T follicular helper cell (primary cell): ENCODE data around the gene GBE1.
"Not testable (repeated sequence)": the region's sequence is repeated elsewhere in the genome, so short reads cannot be mapped to it uniquely, and the experiment has no call there.

Experiments used
- DNase-seq: peaks from one replicate; pipeline ENCODE4 v3.0.0-alpha.2; 2020; ENCODE audit warnings: low read depth

The GBE1 gene

GRCh38 chr3:81531263-81531662 lies 230.2 kb downstream of the GBE1 start:
- no peak for DNase-seq

GRCh38 chr3:81530180-81530939 lies 231.1 kb downstream of the GBE1 start:
- DNase-seq, result no peak

DNA sequence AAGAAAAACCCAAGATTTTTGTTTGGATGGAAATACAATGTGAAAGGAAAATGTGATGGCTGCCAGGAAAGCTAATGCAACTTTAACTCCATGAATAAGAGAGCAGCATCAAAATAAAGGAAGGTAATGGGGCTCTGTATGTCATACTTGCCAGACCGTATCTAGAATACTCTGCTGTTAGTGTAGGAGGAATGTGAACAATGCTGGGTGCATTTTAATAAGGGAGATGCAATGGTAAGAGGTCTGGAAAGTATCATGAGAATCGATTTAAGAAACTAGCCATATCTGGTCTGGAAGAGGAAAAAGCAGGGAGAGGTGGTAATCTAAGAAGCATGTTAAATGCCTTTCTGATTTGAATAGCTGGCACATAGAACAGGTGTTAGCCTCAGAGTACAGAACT lies 239.6 kb downstream of the GBE1 start:
- DNase-seq, result no peak

DNA sequence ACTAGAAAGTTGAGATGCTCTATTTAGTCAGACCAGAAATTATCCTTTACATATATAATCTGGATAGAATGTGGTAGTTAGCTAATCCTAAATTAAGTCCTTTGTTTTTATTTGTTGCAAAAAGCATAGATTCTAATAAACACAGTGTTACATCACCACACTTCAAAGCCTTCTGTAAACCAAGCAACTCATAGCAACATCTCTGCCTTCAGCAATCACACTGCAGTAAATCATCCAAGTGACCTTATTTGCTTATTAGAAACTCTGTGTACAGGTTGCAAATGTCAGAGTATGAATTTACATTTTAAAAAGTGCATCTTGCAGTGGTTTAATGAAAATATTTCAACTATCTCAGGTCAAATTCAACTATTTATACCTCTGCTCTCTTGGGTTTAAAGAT lies 242.5 kb downstream of the GBE1 start:
- DNase-seq, result no peak

DNA sequence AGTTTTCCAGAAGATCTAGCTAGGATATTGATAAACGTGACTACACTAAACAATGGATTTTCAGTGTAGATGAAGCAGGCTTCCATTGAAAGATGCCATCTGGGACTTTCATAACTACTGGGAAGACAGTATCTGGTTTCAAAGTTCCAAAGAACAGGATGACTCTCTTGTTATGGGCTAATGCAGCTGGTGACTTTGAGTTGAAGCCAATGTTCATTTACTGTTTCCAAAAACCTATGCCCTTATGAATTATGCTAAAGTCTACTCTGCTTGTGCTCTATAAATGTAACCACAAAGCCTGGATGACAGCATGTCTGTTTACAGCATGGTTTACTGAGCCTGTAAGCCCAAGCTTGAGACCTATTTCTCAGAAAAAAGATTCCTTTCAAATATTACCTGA lies 245.4 kb downstream of the GBE1 start:
- no peak for DNase-seq

DNA sequence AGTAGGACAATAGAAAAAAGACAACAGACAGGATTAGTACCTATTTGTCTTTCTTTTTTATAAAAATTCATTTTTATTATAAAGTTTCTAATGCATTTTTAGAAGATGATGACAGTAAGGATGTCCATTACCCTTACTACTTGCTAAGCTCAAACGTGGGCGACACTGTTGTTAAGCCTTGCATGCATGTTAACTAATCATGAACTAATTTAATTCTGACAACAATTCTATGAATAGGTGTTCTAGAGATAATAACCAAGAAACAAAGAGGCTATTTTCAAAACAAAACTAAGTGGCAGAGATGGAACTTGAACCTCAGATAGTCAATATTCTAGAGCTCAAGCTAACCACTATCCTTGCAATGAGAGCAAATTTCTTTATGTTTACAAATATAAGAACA lies 247.9 kb downstream of the GBE1 start:
- DNase-seq, result no peak

DNA sequence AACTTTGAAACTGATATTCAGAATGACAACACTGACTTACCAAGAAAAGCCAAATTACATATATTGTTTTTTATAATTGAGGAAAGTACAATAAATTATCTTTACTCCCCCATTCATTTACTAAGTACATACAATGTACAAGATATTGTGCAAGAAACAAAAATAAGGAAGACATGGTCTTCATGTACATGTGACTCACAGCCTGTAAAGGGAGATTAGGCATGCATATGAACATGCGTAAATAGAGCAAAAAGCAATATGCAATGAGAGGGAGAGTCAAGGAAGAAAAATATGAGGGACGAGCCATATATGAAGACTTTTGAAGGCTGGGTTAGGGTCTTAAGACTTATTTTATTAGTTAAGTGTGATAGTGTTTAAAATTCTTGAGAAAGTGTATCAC lies 258.4 kb downstream of the GBE1 start:
- DNase-seq, result no peak

DNA sequence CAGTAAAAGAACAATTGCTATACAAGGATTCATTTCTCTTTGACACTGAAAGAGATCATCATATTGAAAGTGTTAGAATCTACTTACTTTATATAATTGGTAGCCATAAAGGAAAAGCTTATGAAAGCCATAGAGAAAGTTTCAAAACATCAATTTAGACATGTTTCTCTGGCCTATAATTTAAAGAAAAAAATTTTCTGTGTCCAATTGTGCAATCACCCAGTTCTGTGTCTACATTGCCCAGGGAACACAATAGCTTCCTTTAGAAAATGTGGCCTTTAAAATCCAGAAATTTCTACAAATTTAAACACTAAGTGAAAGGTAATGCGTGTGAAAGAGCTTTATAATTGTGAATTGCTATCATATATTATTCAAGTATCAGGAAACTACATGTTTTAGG lies 259.2 kb downstream of the GBE1 start:
- DNase-seq, result no peak

GRCh38 chr3:81500039-81500438 lies 261.4 kb downstream of the GBE1 start:
- DNase-seq, result no peak

DNA sequence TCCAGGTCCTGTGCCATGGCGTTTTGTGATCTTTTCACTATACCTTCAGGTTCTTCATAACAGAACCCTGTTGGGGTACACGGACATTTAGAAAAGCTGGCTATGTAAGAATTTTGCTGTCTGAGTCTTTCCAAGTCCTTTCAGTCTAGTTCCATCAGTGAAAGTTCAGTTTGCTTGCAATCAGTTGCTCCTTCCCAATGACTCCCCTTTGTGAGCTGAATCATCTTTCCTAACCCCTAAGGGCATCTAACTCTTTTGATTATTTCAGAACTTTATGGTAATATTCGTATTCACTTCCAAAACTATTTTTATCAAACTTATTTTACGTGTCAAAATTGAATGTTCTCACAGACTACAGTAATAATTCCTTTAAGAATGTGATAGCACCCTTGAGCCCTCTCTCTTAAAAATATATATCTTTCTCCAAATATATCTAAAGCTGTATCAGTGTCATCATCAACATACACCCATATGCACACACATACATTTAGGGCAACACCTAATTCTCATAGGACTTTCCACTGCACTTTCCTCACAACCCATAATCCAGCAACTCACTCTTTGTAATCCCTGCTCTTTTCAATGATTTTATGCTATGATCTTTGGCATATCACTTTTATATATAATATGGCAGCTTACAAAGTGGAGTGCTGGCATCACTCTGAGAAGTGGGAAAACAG lies 263.7 kb downstream of the GBE1 start:
- DNase-seq, result no peak

- no peak for DNase-seq
These were observed 264.9 kb downstream of the GBE1 start for GRCh38 chr3:81496407-81497104.

GRCh38 chr3:81492471-81492870 lies 269.0 kb downstream of the GBE1 start:
- not testable (repeated sequence) for DNase-seq

GRCh38 chr3:81492040-81492439 lies 269.4 kb downstream of the GBE1 start:
- no peak for DNase-seq

DNA sequence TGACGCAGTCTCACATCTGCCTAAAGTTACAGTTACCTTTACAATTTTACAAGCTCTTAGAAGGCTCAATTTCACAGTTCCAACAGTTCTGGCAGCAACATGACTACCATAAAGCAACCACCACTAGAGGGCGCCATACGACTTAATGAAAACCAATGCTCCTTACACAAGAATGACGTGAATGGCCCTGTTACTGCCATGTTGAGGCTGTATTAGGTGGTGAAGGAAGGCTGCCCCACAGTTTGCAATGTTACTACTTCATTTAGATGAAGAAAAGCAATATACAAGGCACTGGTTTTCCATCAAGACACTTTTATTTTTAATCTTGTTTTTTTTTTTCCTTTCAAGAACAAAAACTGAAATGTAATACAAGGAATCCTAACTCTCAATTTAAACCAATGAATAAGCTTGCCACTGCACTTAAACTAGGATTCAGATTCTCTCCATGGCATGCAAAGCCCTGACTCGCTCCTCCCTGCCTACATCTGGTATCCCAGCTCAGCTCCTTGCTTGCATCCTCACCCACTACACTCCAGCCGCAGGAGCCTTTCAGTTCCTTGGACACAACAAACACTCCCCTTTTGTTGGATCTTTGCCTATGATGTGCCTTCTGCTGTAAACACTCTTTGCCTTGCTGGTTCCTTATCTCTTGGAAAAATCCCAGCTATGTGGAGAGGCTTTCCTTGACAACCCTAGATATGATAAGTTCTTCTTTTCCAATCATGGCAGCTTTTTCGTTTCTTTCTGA lies 270.7 kb downstream of the GBE1 start:
- peak; percentile 51 for DNase-seq

DNA sequence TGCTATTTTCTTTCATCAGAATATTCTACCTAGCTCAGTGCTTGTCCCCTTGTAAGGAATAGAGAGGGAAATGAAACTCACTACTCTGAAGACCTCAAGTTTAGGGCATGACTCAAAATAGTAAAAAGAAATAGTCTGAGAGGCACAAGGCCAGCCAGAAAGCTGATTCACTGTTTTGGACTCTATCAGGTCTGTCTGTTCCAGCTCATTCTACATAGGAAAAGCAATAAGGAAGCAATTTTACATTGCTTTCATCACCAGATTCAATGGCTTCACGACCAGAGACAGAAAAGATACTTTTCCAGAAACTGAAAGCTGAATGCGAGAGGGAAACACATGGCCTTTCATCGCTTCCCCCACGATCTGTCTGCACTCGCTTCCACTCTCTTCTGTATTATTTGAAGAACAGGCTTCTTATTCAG lies 276.0 kb downstream of the GBE1 start:
- no peak for DNase-seq

GRCh38 chr3:81484520-81484919 lies 276.9 kb downstream of the GBE1 start:
- DNase-seq, result no peak

DNA sequence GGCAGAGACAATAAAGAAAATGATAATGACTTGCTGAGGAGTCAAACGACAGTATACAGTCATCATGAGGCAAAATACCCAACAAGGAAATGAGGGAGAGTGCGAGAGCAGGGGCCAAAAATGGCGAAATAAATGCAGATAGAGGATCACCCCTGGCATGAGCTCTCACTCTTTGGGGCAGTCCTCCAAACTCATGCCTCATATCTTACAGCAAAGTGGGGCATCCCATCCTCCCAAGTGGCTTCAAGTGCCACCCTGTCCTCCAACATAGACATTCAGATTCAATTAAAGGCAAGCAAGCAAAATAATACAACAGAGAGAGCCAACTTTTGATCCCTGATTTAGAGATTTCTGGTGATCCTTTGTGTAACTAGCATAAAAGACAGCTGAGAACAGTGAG lies 278.4 kb downstream of the GBE1 start:
- DNase-seq, result no peak

DNA sequence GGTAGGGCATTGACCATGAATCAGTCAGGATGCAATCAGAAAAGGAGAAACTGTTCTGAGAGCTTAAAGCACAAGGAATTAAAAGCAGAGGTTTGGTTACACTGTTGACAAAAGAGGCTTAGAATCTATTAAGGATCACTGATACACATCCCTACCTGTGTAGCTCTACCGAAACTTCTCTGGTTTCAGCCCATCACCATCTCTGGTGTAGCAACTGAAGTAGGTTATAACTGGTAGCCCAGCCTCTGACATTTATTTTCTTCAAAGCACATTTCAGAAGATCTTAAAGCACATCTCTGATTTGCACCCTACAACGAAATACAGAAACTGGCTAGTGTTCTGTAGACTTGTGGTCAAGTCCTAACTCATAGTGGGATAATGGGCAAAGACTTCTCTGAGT lies 283.7 kb downstream of the GBE1 start:
- no peak for DNase-seq

DNA sequence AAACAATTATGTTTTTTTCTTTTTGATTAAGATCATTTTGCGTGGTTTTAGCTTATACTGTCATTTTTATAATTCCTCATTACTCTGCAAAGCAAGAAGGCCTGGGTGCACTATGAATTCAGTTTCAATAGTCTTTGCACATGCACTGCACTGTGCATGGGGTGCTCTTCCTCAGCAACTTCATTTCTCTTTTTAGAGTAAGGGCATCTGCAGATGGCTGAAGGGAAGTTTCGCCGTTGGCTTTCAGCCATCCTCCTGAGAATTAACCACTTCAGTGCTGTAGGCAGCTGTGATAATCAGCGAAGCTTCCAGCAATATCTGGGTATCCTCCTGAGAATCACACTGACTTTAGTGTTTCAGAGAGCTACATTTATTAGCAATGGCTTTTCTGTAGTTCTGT lies 284.8 kb downstream of the GBE1 start:
- DNase-seq, result no peak

DNA sequence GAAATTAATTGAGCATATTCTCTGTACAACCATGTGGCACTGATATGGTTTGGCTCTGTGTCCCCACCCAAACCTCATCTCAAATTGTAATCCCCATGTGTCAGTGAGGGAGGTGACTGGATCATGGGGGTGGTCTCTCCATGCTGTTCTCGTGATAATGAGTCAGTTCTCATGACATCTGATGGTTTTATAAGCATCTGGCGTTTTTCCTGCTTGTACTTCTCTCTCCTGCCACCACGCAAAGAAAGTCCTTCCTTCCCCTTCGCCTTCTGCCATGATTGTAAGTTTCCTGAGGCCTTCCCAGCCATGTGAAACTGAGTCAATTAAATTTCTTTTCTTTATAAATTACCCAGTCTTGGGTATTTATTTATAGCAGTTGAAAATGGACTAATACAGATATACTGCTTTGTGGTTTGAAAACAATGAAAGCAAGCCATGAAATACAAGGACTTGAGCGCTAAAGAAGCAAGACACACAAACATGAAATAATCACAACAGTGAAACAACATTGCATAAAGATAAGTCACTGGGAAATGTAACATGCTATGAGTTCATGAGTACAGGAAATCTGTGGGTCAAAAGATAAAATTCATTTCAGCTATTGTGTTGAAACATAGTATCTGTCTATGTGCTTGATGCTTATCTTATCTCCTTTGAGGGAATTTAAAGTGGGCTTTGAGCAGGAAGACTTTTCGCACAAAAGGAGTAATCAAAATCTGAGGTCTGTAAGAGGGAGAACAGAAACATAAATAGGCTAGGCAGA lies 288.7 kb downstream of the GBE1 start:
- no peak for DNase-seq

DNA sequence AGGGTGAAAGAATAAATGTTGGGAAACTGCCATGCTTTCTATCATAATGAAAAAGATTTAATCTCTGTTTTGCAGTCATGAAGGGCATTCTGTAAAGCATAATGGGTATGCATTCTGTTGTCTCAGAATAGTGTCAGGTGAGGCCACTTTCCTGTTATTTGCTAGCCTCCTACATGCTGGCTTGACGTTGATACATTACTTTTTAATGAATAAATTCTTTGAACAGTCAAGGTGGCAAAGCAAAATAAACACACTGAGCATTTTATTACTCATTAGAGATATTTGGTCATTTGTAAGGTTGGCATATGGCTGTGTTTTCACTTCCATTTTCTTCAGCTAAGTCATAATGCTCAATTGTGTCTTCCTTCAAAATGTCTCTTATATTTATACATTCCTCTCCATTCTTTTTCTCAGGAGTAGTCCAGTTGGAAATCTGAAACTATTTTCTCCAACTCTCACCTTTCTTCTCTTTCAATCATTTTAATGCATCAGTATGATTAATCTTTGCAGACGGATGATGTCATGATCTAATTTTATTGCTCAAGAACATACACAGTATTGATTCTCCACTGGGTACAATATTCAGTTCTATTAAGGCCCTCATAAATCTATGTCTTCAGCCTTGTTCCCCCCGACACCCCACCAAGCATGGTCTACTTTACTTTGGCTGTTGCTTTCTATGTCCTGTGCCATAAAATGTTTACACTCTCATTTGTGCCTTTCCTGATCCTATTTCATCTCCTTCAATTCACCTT lies 290.7 kb downstream of the GBE1 start:
- DNase-seq, result no peak
